K562 (cell line): Measurements from ENCODE around the gene FSTL3. TPM values are rescaled to one million over a fixed set of nuclear protein-coding genes. Genes with fewer than 3 reads are reported as not detected.

ENCODE experiments used
- CBFA2T3 ChIP-seq: fragments of 450-650 bp; IDR thresholded peaks from 2 replicates; pipeline ENCODE4 v1.6.1; 2017
- MYBL2 ChIP-seq, 2 experiments: fragments of 450-650 bp in 1 of 2; sonication (generic) in 1 of 2; formaldehyde crosslinking in 1 of 2; IDR thresholded peaks; 2 replicates each; pipeline versions ENCODE4 v1.6.1 to v1.8.1; 2017 to 2022; ENCODE audit warnings: borderline replicate concordance in 1 of 2, inconsistent platforms in 1 of 2, low read depth in 1 of 2, mild to moderate bottlenecking in 1 of 2, missing genetic modification reagents in 1 of 2, moderate library complexity in 1 of 2
- NEUROD1 ChIP-seq: fragments of 150-350 bp; IDR thresholded peaks from 2 replicates; pipeline ENCODE4 v1.6.1; 2014; ENCODE audit warnings: borderline replicate concordance, low read length, low read depth; ENCODE audit not compliant: partially characterized antibody
- NFYB ChIP-seq: IDR thresholded peaks from 2 replicates; pipeline ENCODE4 v1.6.1; 2011; ENCODE audit warnings: mild to moderate bottlenecking, moderate library complexity; ENCODE audit not compliant: insufficient read length; ENCODE audit errors: extremely low read depth
- NR1H2 ChIP-seq: sonication (generic); formaldehyde crosslinking; IDR thresholded peaks from 2 replicates; pipeline ENCODE4 v1.4.0; 2020; ENCODE audit warnings: mild to moderate bottlenecking, missing genetic modification reagents
- PHB2 ChIP-seq: fragments of 450-650 bp; IDR thresholded peaks from 2 replicates; pipeline ENCODE4 v1.6.1; 2017; ENCODE audit warnings: low read depth
- POLR2AphosphoS2 ChIP-seq: IDR thresholded peaks from 2 replicates; pipeline ENCODE4 v1.6.1; 2012; ENCODE audit warnings: low read length, improper control_type of control experiment
- PTBP1 ChIP-seq: fragments of 200-400 bp; formaldehyde crosslinking; IDR thresholded peaks from 2 replicates; pipeline ENCODE4 v1.6.1; 2017; ENCODE audit warnings: low read depth, low read length
- SAFB2 ChIP-seq: fragments of 200-400 bp; formaldehyde crosslinking; IDR thresholded peaks from 2 replicates; pipeline ENCODE4 v1.6.1; 2018; ENCODE audit warnings: borderline replicate concordance, low read length, low read depth, moderate library complexity; ENCODE audit not compliant: severe bottlenecking
- SMARCA4 ChIP-seq: fragments of 450-650 bp; IDR thresholded peaks from 2 replicates; pipeline ENCODE4 v1.6.1; 2016
- STAT5A ChIP-seq: IDR thresholded peaks from 2 replicates; pipeline ENCODE4 v1.6.1; 2012; ENCODE audit warnings: low read length, inconsistent platforms, borderline replicate concordance
- THAP7 ChIP-seq: fragments of 250-450 bp; sonication (Bioruptor Pico); IDR thresholded peaks from 2 replicates; pipeline ENCODE4 v1.5.0; 2021
- ZC3H11A ChIP-seq: IDR thresholded peaks from 2 replicates; pipeline ENCODE4 v1.6.1; 2012; ENCODE audit warnings: low read depth, low read length, improper control_type of control experiment
- ZC3H4 ChIP-seq: sonication (generic); formaldehyde crosslinking; IDR thresholded peaks from 2 replicates; pipeline ENCODE4 v1.9.0; 2021; ENCODE audit warnings: missing genetic modification reagents, borderline replicate concordance
- ZNF318 ChIP-seq, 2 experiments: fragments of 450-650 bp; IDR thresholded peaks; 2 replicates each; pipeline ENCODE4 v1.6.1; 2016; ENCODE audit warnings: mild to moderate bottlenecking in 2 of 2, borderline replicate concordance in 1 of 2, low read depth in 1 of 2, moderate library complexity in 1 of 2
- polyA plus RNA-seq, 8 experiments: library from polyadenylated mRNA; depleted of rRNA in 4 of 8; stranded (reverse) in 5 of 8; unstranded in 3 of 8; fragments of >200 nt; fragmentation: Nextera tagmentation in 2 of 8; fragmentation: Illumina TruSeq in 1 of 8; extraction: Ambion mirVana in 2 of 8; extraction: Trizol in 1 of 8; gene quantifications; 2 replicates each; pipeline versions ENCODE4 v1.2.1 to v1.2.3, GENCODE V29; 2011 to 2014; ENCODE audit warnings: inconsistent platforms in 1 of 8, missing spikeins in 1 of 8
- total RNA-seq, 7 experiments: library from RNA; depleted of rRNA in 6 of 7; stranded (reverse); fragments of >200 nt in 6 of 7; fragmentation: Illumina TruSeq in 2 of 7; extraction: Trizol in 2 of 7; gene quantifications; 2 replicates each; pipeline versions ENCODE4 v1.2.1 to v1.2.3, GENCODE V29; 2011 to 2021; ENCODE audit warnings: low replicate concordance in 1 of 7
- TF ChIP-seq, protein P1 (sequence below): fragments of 250-450 bp; sonication (Bioruptor Pico); IDR thresholded peaks from 2 replicates; pipeline ENCODE4 v1.5.0; 2021; ENCODE audit warnings: mild to moderate bottlenecking, borderline replicate concordance

Gene FSTL3
- total and polyA plus RNA-seq, 9 of the 15 experiments (the other 6 are each of a cell fraction or from before 2014, with no cell fraction given), result 0.35 to 6.8 (median 4.2) TPM; not detected in 1

- TF ChIP-seq ZNF318 (IDR thresholded peaks at IDR 0.05; ENCODE audit: borderline replicate concordance in 1 of 2, low read depth in 1 of 2), result no peak
- TF ChIP-seq, protein P1, sequence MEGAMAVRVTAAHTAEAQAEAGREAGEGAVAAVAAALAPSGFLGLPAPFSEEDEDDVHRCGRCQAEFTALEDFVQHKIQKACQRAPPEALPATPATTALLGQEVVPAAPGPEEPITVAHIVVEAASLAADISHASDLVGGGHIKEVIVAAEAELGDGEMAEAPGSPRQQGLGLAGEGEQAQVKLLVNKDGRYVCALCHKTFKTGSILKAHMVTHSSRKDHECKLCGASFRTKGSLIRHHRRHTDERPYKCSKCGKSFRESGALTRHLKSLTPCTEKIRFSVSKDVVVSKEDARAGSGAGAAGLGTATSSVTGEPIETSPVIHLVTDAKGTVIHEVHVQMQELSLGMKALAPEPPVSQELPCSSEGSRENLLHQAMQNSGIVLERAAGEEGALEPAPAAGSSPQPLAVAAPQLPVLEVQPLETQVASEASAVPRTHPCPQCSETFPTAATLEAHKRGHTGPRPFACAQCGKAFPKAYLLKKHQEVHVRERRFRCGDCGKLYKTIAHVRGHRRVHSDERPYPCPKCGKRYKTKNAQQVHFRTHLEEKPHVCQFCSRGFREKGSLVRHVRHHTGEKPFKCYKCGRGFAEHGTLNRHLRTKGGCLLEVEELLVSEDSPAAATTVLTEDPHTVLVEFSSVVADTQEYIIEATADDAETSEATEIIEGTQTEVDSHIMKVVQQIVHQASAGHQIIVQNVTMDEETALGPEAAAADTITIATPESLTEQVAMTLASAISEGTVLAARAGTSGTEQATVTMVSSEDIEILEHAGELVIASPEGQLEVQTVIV (CRISPR knock-in tag), result no peak
- no peak for TF ChIP-seq ZC3H4 (CRISPR knock-in tag)
- TF ChIP-seq MYBL2 (IDR thresholded peaks at IDR 0.05; ENCODE audit: low read depth), result no peak
- TF ChIP-seq MYBL2 (CRISPR knock-in tag; IDR thresholded peaks at IDR 0.05; ENCODE audit: borderline replicate concordance), result no peak
- no peak for TF ChIP-seq NFYB
- no peak for TF ChIP-seq POLR2AphosphoS2
- TF ChIP-seq STAT5A, result no peak
- no peak for TF ChIP-seq CBFA2T3
- TF ChIP-seq THAP7 (CRISPR knock-in tag), result no peak
- TF ChIP-seq SMARCA4, result no peak
- TF ChIP-seq NEUROD1, result no peak
- TF ChIP-seq PTBP1, result no peak
- no peak for TF ChIP-seq NR1H2 (CRISPR knock-in tag)
- TF ChIP-seq PHB2, result no peak
- TF ChIP-seq ZC3H11A, result no peak
- no peak for TF ChIP-seq SAFB2
Measured at GRCh38 chr19:632579-633067, 43.6 kb upstream of the FSTL3 start (continued).
